PC-9 (cell line): ENCODE data around the gene FUOM.

Experiments used
- EZH2 ChIP-seq: fragments of 200-600 bp; sonication (generic); IDR thresholded peaks from 2 replicates; pipeline ENCODE4 v1.8.0; 2017; ENCODE audit warnings: antibody characterized with exemption, low read depth
- TF ChIP-seq, protein P1 (sequence below): fragments of 200-600 bp; sonication (generic); conservative IDR thresholded peaks from 2 replicates; pipeline ENCODE4 v1.6.1; 2017; ENCODE audit warnings: mixed run types, antibody characterized with exemption, mild to moderate bottlenecking, moderate library complexity

GRCh38 chr10:133313192-133313591, 44.6 kb downstream of the FUOM start:
- TF ChIP-seq, protein P1, sequence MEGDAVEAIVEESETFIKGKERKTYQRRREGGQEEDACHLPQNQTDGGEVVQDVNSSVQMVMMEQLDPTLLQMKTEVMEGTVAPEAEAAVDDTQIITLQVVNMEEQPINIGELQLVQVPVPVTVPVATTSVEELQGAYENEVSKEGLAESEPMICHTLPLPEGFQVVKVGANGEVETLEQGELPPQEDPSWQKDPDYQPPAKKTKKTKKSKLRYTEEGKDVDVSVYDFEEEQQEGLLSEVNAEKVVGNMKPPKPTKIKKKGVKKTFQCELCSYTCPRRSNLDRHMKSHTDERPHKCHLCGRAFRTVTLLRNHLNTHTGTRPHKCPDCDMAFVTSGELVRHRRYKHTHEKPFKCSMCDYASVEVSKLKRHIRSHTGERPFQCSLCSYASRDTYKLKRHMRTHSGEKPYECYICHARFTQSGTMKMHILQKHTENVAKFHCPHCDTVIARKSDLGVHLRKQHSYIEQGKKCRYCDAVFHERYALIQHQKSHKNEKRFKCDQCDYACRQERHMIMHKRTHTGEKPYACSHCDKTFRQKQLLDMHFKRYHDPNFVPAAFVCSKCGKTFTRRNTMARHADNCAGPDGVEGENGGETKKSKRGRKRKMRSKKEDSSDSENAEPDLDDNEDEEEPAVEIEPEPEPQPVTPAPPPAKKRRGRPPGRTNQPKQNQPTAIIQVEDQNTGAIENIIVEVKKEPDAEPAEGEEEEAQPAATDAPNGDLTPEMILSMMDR = no peak
- TF ChIP-seq EZH2 = no peak
